Muscle of back (tissue), 11 donors: ENCODE measurements around the gene LCMT2. TPM values are rescaled to one million over a fixed set of nuclear protein-coding genes. Genes with fewer than 3 reads are reported as not detected.
A peak's percentile ranks its signal among the peaks of the same experiment; 100 is the strongest.

ENCODE experiments used
- DNase-seq, 3 donors: peaks; one replicate each; pipeline versions ENCODE4 v3.0.0 to v3.0.0-alpha.2; 2013
- polyA plus RNA-seq, 10 donors: library from polyadenylated mRNA; unstranded; fragments of 120-200 nt; gene quantifications; one replicate each; pipeline ENCODE4 v1.2.1, GENCODE V29; 2013; ENCODE audit not compliant: insufficient read length in 10 of 10

LCMT2 gene
- polyA plus RNA-seq, 10 donors, result 5.2 to 8.5 (median 7.0) TPM

- DNase-seq, result no peak
Measured at GRCh38 chr15:43276563-43277200, 53.7 kb downstream of the LCMT2 start.

GRCh38 chr15:43275740-43276562, 54.4 kb downstream of the LCMT2 start:
- DNase-seq, result no peak

GRCh38 chr15:43274136-43274535, 56.2 kb downstream of the LCMT2 start:
- peak; percentile 23 to 50 (median 49) for DNase-seq

Other genes starting within 250 kb of the LCMT2 start
- gene UBR1, start 224.5 kb downstream of the LCMT2 start, polyA plus RNA-seq, result 10 to 100 TPM; 14.7 to 32.6 (median 21.2) TPM
- gene TMEM62, start 197.0 kb downstream of the LCMT2 start, polyA plus RNA-seq, result 10 to 100 TPM in 2 of 10 donors, 1 to 10 TPM in 8; 5.5 to 11.0 (median 7.9) TPM
- 10 to 100 TPM; 36.2 to 46.0 (median 41.0) TPM for gene CCNDBP1, start 145.2 kb downstream of the LCMT2 start, polyA plus RNA-seq
- gene EPB42, start 109.6 kb downstream of the LCMT2 start, polyA plus RNA-seq, result 10 to 100 TPM in 1 of 10 donors, 1 to 10 TPM in 9; 1.1 to 13.0 (median 3.1) TPM
- under 1 TPM in 8 of 10 donors, not detected in 2; 0.04 to 0.50 (median 0.25) TPM for gene TGM5, start 63.6 kb downstream of the LCMT2 start, polyA plus RNA-seq
- not detected for gene TGM7, start 28.3 kb downstream of the LCMT2 start, polyA plus RNA-seq
- 10 to 100 TPM; 11.9 to 18.3 (median 15.1) TPM for gene ZSCAN29, start 40.5 kb upstream of the LCMT2 start, polyA plus RNA-seq
- gene TUBGCP4, start 40.5 kb upstream of the LCMT2 start, polyA plus RNA-seq, result 10 to 100 TPM in 8 of 10 donors, 1 to 10 TPM in 2; 9.0 to 17.9 (median 11.9) TPM
- gene TP53BP1, start 162.6 kb upstream of the LCMT2 start, polyA plus RNA-seq, result 10 to 100 TPM; 32.6 to 62.0 (median 42.5) TPM
- gene MAP1A, start 187.0 kb upstream of the LCMT2 start, polyA plus RNA-seq, result 10 to 100 TPM; 23.2 to 43.6 (median 34.2) TPM